HG03135 (cell line): ENCODE measurements around the gene C22orf39.

Experiments
- ATAC-seq: cut with Tn5 transposase; IDR thresholded peaks from one replicate; pipeline ENCODE4 v1.9.1; 2021; ENCODE audit warnings: mild to moderate bottlenecking, moderate library complexity; ENCODE audit not compliant: unreplicated experiment

Gene C22orf39

DNA sequence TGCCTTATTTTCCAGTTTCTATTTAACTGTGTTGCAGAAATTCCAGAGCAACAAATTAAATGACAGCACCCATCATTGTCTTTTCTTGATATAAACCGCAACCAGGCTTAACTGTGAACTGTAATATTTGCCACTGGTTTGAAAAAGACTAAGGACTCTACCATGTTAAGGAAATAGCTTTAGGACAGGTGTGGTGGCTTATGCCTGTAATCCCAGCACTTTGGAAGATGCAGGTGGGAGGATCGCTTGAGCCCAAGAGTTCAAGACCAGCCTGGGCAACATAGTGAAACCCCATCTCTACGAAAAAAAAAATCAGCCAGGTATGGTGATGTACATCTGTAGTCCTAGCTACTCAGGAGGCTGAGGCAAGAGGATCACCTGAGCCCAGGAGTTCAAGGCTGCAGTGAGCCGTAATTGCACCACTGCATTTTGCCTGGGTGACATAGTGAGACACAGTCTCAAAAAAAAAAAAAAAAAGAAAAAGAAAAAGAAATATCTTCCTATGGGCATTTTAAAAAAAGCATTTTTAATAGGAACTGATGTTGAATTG lies 44.8 kb downstream of the C22orf39 start:
- no peak for ATAC-seq

DNA sequence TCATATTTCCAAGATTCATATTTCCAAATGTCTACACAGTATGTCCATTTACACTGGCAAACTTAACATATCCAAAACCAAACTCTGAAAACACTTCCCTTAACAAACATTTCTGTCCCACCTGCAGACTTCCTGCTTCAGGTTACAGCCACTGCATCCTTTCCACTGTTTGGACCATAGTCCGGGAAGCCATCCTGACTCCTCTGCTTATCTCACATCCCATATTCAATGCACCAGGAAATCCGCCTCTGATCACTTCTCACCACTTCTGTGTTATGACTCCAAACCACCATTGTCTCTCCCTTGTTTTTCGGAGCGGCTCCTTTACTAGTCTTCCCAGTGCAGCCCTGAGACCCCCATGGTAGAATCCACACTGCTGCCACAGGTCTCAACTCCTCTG lies 46.0 kb downstream of the C22orf39 start:
- ATAC-seq: no peak

DNA sequence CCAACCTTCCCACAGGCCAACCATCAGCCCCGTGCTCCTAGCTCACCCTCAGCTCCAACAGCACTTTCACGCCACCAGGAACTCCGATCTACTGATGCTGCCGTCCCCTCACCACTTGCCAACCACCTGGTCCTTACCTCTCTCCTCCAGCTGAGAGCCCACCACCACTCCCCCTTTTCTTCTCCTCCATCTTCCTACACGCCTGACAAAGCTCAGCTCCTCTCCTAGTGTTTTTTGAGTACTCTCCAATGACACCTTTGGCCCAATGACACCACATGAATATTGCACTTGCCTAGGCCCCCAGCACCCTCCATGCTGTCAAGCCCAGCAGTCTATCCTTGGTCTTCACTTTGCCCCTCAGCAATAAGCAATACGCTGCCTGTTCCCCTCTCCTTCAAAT lies 46.6 kb downstream of the C22orf39 start:
- ATAC-seq: no peak

- no peak for ATAC-seq
Observed at GRCh38 chr22:19398652-19399051, 48.9 kb downstream of the C22orf39 start.

DNA sequence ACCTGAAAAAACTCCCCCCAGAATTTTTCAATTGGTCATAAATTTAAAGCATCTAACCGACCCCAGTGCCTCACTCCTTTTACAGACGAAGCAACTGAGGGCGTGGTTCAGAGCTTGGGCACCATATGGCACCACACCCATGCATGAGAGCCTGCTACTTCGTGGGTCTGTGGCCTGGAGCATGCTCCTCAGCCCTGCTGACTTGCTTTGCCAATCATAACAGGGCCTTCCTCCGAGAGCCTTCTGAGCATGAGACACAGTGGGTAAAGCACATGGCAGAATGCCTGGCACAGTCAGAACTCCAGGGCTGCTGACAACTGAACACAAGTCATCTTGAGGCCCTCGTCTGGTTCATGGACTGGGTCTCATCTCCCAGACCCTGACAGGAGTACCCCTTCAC lies 49.3 kb downstream of the C22orf39 start:
- ATAC-seq: no peak

- ATAC-seq: no peak
Observed at GRCh38 chr22:19397734-19398104, 49.8 kb downstream of the C22orf39 start.

DNA sequence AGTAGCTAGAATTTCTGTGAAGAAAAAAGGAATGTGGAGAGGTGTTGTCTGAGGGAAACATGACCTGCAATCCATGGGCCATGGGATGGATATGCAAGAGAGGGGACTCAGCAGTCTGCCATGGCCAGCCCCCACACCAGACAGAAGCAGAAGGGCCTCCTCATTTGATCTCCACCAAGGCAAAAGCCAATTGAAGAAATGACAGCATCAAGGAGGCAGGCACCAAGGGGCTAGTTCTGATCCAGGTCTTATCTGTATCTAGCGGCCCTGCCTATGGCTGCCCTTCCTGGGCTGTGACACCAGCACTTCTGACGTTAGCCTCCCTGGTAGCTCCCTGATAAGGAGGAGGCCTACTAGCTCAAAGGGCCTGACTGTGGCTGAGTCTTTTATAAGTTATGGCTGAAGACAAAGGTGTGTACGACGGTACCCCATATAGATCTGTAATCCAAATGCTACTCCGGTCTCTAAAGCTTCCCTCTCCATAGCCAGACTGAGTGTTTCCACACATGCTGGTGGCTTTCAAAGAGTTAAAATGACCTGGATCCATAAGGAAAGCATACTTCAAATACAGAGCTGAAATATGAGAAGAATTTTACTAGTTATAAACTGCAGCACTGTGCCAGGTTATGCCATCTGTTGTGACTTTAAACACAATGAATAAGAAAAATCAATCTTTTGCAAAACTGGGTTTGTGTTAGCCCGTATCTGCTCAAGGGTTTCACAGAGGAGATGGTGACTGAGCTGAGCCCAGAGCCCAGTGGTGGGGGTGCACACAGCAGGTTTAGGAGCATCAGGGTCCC lies 50.4 kb downstream of the C22orf39 start:
- no peak for ATAC-seq

- no peak for ATAC-seq
Observed at GRCh38 chr22:19396561-19396933, 51.0 kb downstream of the C22orf39 start.

DNA sequence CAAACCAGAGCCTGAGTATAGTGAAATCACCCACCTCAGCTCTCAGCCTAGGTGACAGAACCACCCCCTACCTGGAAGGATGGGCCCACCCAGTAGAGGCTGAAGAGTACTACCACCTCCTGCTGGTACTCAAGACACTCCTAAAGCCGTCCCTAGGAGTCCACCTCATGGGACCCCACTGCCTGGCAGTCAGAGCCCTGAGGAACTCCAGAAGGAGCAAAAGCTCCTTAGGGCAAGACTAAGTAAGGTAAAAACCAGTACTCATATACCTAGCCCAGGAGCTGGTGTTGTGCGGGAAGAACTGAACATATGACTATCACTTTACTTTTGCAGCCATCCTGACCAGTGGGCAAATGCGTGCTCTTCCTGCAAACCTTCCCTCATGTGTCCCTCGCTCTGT lies 52.2 kb downstream of the C22orf39 start:
- ATAC-seq: no peak

DNA sequence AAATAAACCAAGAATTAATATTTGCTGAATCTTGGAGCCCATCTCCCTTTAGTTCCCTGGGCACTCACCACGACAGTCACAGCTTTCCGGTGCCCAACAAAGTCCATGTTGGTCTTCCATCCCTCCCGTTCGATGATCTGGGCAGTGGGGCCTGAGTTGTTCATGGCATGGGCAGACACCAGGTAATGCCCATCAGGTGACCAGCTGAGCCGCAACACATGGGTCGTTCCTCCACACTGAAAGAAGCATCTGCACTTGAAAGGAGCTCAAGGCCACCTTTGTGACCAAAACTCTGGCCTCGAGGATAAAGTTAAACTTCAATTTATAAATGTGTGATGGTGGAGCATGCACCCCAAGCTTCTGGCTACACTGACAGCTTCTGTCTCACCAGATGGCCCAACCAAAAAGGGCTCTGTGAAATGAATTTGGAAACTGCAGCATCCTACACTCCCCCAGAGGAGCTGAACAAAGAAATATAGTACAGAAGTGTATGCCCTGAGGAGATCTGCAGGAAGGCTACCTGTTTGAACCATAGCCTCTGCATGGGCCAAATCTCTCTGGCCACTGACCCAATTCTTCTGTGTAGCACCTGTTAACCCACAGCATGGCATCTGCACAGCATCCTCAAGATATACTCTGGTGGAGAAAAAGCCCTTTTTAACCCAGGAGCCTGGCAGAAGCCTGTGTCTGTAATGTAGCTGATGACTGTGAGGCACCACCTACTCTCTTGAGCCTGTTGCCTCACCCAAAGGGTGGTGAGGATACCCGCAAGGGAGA lies 53.0 kb downstream of the C22orf39 start:
- no peak for ATAC-seq

DNA sequence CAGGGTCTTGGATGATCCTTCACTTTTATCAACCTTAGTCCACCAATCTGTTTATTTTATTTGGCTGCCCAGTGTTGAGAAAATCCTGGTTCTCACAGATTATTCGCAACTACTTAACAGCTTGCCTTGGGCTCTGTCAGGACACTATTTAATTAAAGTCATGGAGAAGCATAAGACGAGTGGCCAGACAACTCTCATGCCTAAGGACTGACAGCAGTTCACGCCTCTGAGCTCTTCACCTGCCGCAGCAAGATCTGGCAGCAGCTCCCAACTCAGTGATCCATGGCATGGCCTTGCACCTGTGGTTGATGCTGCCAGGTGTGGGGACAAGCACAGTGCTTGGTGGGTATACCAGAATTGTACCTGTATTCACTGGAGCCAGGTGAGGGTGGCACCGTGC lies 53.8 kb downstream of the C22orf39 start:
- ATAC-seq: no peak
